HG02884 (cell line): ENCODE measurements around the gene CACNG7.

ENCODE experiments used
- ATAC-seq: cut with Tn5 transposase; IDR thresholded peaks from one replicate; pipeline ENCODE4 v1.9.1; 2021; ENCODE audit warnings: mild to moderate bottlenecking, moderate library complexity; ENCODE audit not compliant: unreplicated experiment

The CACNG7 gene

GRCh38 chr19:53951436-53951835 lies 42.4 kb downstream of the CACNG7 start:
- ATAC-seq, result no peak

GRCh38 chr19:53951947-53952346 lies 42.9 kb downstream of the CACNG7 start:
- no peak for ATAC-seq

GRCh38 chr19:53953383-53953782 lies 44.3 kb downstream of the CACNG7 start:
- no peak for ATAC-seq

GRCh38 chr19:53957448-53958167 lies 48.5 kb downstream of the CACNG7 start:
- no peak for ATAC-seq

GRCh38 chr19:53958168-53958571 lies 49.1 kb downstream of the CACNG7 start:
- ATAC-seq, result no peak

GRCh38 chr19:53958823-53959757 lies 50.0 kb downstream of the CACNG7 start:
- no peak for ATAC-seq

GRCh38 chr19:53960187-53960586 lies 51.1 kb downstream of the CACNG7 start:
- no peak for ATAC-seq

- no peak for ATAC-seq
These were observed 51.8 kb downstream of the CACNG7 start for GRCh38 chr19:53960886-53961285.

- ATAC-seq, result no peak
These were observed 52.7 kb downstream of the CACNG7 start for GRCh38 chr19:53961523-53962356.

GRCh38 chr19:53962887-53963431 lies 53.9 kb downstream of the CACNG7 start, which contains the start of gene CACNG8:
Gene CACNG8, plus strand, starts transcription at chr19:53962937.
- ATAC-seq, result no peak

GRCh38 chr19:53965091-53965490 lies 56.0 kb downstream of the CACNG7 start:
- ATAC-seq, result no peak

GRCh38 chr19:53966931-53967330 lies 57.9 kb downstream of the CACNG7 start:
- ATAC-seq, result no peak

- ATAC-seq, result no peak
These were observed 60.3 kb downstream of the CACNG7 start for GRCh38 chr19:53969366-53969765.

GRCh38 chr19:53971673-53972072 lies 62.6 kb downstream of the CACNG7 start:
- ATAC-seq, result no peak

- ATAC-seq, result no peak
These were observed 68.4 kb downstream of the CACNG7 start for GRCh38 chr19:53977429-53977990.

- no peak for ATAC-seq
These were observed 69.1 kb downstream of the CACNG7 start for GRCh38 chr19:53977991-53978731.

- no peak for ATAC-seq
These were observed 70.1 kb downstream of the CACNG7 start for GRCh38 chr19:53978975-53979801.

GRCh38 chr19:53980539-53981375 lies 71.7 kb downstream of the CACNG7 start:
- no peak for ATAC-seq
